ENCODE data around the gene FRMPD1.
A peak's percentile ranks its signal among the peaks of the same experiment; 100 is the strongest.
"Not testable (repeated sequence)": the region's sequence is repeated elsewhere in the genome, so short reads cannot be mapped to it uniquely, and the experiment has no call there.

The FRMPD1 gene

GRCh38 chr9:37650873-37651768, at the start of gene FRMPD1:
Gene FRMPD1 (plus strand): TSS chr9:37650954. CDS start chr9:37692642, 41,688 bp downstream.
- DNase-seq: peak; percentile 22

GRCh38 chr9:37602061-37602460, 48.7 kb upstream of the FRMPD1 start:
- DNase-seq: not testable (repeated sequence)

GRCh38 chr9:37602817-37603216, 47.9 kb upstream of the FRMPD1 start:
- no peak for DNase-seq

- no peak for DNase-seq
Measured at GRCh38 chr9:37604296-37604695, 46.5 kb upstream of the FRMPD1 start.

- DNase-seq: no peak
Measured at GRCh38 chr9:37608250-37608649, 42.5 kb upstream of the FRMPD1 start.

GRCh38 chr9:37609735-37610397, 40.9 kb upstream of the FRMPD1 start:
- DNase-seq: no peak

GRCh38 chr9:37611014-37611413, 39.7 kb upstream of the FRMPD1 start:
- DNase-seq: no peak

GRCh38 chr9:37611961-37612360, 38.8 kb upstream of the FRMPD1 start:
- no peak for DNase-seq

GRCh38 chr9:37617161-37617560, 33.6 kb upstream of the FRMPD1 start:
- DNase-seq: no peak

GRCh38 chr9:37617832-37618231, 32.9 kb upstream of the FRMPD1 start:
- DNase-seq: peak; percentile 51

- DNase-seq: peak; percentile 77
Measured at GRCh38 chr9:37618817-37619216, 31.9 kb upstream of the FRMPD1 start.

- no peak for DNase-seq
Measured at GRCh38 chr9:37619806-37620205, 30.9 kb upstream of the FRMPD1 start.

- no peak for DNase-seq
Measured at GRCh38 chr9:37620396-37620795, 30.4 kb upstream of the FRMPD1 start.

GRCh38 chr9:37621273-37622121, 29.3 kb upstream of the FRMPD1 start:
- DNase-seq: no peak

- DNase-seq: peak; percentile 50
Measured at GRCh38 chr9:37622462-37622861, 28.3 kb upstream of the FRMPD1 start.

- DNase-seq: no peak
Measured at GRCh38 chr9:37623267-37623666, 27.5 kb upstream of the FRMPD1 start.

- no peak for DNase-seq
Measured at GRCh38 chr9:37624073-37624472, 26.7 kb upstream of the FRMPD1 start.

- DNase-seq: no peak
Measured at GRCh38 chr9:37625036-37625757, 25.6 kb upstream of the FRMPD1 start.

- no peak for DNase-seq
Measured at GRCh38 chr9:37625758-37626147, 25.0 kb upstream of the FRMPD1 start.

GRCh38 chr9:37626708-37627292, 24.0 kb upstream of the FRMPD1 start:
- DNase-seq: no peak

GRCh38 chr9:37632479-37632878, 18.3 kb upstream of the FRMPD1 start:
- DNase-seq: no peak

- DNase-seq: no peak
Measured at GRCh38 chr9:37635808-37636207, 14.9 kb upstream of the FRMPD1 start.

All from fibroblast of skin of right quadriceps (primary cell).